ENCODE data around the gene RTRAF.

Gene RTRAF

GRCh38 chr14:51993285-51993920 lies 4.1 kb downstream of the RTRAF start:
- DNase-seq (ENCODE audit: low spot score) = no peak

DNA sequence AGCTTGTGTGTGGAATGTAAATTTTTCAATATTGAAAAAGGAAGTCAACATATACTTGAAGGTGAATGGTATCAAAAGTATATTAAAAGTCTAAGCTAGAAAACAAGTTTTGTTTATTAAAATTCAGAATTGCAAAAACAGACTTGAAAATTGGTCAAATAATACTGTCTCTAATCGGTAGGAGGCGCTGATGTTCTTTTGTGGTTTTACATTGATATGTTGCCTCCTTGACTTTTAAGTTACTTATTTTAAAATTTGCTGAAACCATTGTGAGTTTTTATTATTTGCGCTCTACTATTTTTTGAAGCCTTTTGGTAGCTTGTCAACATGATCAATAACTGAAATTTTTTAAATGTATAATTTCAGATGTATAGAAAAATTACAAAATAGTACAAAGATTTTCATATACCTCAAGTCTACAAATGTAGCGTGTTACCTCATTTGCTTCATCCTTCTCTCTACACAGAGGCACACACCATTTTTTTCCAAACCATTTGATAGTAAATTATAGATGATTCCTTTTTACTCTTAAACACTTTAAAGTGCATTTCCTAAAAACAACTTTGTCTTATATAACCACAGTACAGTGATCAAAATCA lies 6.9 kb downstream of the RTRAF start:
- peak; percentile 51 for DNase-seq (ENCODE audit: low spot score)

- DNase-seq (ENCODE audit: low spot score) = no peak
Measured at GRCh38 chr14:51998348-51998747, 9.0 kb downstream of the RTRAF start.

DNA sequence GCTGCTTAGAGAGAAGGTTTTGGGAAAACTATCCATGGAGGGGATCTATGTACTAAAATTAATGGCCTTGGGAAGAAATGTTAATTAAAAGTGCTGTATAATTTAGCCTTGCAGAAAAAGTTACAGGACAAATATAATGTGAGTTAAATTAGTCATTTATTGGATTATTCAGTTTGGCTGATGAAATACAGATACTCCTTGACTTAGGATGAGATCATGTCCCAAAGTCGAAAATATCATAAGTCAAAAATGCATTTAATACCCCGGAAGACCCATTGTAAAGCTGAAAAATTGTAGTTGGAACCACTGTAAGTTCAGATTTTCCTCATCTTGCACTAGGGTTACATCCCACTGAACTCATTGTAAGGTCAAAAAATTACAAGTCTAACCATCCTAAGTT lies 9.7 kb downstream of the RTRAF start:
- DNase-seq (ENCODE audit: low spot score) = no peak

GRCh38 chr14:52000019-52000582 lies 10.8 kb downstream of the RTRAF start:
- no peak for DNase-seq (ENCODE audit: low spot score)

GRCh38 chr14:52000696-52001095 lies 11.3 kb downstream of the RTRAF start:
- no peak for DNase-seq (ENCODE audit: low spot score)

- DNase-seq (ENCODE audit: low spot score) = no peak
Measured at GRCh38 chr14:52002542-52002941, 13.2 kb downstream of the RTRAF start.

GRCh38 chr14:52003324-52003723 lies 14.0 kb downstream of the RTRAF start:
- no peak for DNase-seq (ENCODE audit: low spot score)

DNA sequence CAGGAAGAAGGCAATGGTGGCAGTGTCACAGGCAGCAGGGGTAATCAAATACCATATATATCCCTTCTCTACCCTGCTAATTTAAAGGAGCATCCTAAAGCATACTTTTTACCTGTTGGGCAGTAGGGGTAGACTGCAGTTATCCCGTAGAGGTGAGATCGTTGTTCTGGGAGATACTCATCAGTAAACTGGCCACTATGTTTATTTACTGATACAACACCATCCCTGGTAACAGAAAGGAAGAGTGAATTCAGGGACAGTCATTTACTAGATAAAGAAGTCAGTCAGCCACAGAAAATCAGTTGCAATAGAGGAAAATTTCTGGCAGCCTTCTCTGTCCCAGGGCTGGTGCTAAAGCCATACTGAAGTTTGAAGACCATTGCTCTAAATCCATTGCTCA lies 16.3 kb downstream of the RTRAF start:
- DNase-seq (ENCODE audit: low spot score) = no peak

DNA sequence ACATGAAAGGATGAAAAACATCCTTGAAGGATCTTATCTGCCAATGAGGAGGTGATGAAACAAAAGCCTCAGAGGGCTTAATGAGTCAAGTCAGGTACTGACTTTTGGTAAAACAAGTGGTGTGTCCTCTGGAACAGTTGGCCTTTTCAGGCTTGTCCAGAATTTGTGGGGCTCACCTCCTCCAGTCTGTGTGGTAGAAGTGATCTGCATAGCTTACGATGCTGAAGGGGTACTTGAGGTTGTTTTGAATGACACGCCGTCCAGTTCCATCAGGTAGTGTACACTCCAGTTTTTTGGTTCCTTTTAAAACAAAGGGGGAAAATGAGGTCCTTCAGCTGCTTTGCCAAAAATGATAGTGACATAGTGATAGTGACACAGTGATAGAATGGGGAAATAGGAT lies 17.0 kb downstream of the RTRAF start:
- no peak for DNase-seq (ENCODE audit: low spot score)

- DNase-seq (ENCODE audit: low spot score) = no peak
Measured at GRCh38 chr14:52007211-52007610, 17.9 kb downstream of the RTRAF start.

DNA sequence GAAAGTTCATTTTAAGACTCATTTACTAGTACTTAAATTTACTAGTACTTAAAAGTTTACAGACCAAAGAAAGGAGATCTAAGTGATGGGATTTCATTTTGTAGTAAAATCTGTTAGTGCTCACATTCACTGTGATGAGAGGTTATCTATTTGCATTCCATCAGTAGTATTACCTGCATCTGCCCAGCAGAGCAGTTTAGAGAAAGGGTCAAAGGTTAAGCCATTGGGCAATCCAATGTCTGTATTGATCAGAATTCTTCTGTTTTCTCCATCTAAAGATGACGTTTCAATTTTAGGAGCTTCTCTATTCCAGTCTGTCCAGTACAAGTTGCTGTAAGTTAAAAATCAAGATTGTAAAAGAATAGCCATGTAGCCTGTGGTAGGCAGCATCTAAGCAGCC lies 18.3 kb downstream of the RTRAF start:
- no peak for DNase-seq (ENCODE audit: low spot score)

- DNase-seq (ENCODE audit: low spot score) = no peak
Measured at GRCh38 chr14:52008136-52008535, 18.8 kb downstream of the RTRAF start.

DNA sequence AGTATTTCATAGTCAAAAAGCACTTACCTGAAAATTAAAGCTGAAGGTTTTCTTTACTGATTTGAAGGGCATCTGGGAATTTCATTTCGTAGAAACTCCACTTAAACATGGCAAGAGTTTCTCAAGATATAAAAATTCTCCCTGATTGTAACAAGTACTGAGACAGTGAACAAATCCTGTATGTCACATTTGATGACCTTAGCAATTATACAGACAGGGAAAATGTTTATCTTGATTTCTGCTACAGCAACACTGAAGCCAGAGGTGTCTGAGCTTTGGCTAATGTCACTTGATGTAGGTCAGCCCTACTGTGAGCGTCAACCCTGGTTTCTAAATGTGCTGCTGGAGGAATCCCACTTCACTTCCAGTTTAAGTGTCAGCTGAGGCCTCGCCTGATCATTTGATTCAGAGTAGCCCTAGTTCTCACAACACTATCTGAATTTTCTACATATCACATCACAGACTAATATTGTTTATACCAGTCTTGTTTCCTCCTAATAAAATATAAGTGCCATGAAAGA lies 20.9 kb downstream of the RTRAF start:
- DNase-seq (ENCODE audit: low spot score) = no peak

DNA sequence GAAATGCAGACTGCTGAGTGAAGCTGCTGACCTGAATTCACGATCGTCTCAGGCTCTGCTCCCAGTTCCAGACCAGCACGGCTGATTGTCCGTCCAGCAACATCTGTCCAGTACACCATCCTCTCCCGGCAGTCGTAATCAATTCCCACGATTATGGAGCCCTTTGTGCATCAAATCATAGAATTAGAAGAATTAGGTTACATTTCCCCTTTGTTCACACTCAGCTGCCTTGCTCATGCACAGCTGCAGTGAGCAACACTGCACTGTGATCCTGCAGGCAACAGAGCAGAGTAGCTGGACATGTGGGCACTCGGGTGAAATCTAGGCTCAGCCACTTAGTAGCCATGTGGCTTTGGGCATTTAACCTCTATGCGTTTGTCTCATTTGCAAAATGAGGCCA lies 22.2 kb downstream of the RTRAF start:
- DNase-seq (ENCODE audit: low spot score) = peak; percentile 73

GRCh38 chr14:52012635-52013034 lies 23.3 kb downstream of the RTRAF start:
- no peak for DNase-seq (ENCODE audit: low spot score)

DNA sequence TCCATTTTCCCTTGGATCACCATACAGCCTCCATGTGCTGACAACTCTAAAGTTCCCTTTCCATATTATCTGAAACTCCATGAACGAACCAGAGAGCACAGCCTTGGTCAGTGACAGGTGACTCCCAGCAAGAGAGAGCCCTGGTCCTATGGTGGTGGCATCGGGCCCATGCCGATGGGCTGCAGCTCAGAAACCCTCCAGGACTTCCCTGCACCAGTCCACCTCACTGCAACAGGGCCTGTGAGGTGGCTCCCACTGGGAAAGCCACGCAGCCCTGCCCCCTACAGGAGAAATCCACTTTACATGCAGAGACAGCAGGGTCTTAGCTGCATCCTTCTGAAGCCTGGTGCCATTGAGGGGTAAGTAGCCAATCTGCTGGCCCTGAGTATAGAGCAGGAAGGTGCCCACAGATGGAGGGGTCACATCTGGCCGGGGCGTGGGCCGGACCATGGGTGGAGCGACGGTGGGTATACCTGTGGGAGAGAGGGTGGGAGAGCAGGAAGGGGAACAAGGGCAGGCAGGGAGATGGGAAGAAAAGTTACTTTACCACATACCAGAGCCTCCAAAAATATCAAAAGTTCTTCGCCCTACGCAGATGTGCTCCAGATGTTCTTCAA lies 24.7 kb downstream of the RTRAF start:
- DNase-seq (ENCODE audit: low spot score) = no peak

DNA sequence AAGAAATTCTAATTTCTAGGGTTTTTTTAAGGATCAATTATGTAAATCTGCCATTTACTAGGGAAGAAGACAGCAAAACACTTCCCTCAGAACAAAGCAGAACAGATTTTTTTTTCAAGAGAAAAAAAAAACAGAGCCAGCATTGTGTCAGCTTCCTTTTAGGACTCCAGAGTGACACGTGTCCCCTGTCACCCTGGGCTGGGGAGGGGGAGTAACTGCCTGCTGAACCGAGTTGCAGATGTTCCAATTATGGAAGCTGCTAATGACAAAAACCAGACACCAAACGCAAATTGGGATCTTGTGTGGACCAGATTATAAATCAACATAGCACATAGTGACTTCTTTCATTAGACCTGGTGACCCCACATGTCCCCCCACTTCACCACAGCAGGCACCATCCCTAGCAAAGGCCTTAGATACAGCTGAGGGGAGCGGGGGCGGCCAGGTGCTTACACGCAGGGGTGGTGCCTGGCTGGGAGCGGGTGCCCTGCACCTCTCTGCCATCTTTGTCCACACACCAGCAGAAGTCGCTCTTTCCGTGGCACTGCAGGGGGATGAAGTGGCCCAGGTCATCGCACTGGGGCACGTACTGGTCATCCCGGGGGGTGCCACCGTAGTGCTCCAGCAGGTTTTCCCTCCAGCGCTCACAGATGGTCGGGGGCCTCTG lies 25.4 kb downstream of the RTRAF start:
- peak; percentile 92 for DNase-seq (ENCODE audit: low spot score)

DNA sequence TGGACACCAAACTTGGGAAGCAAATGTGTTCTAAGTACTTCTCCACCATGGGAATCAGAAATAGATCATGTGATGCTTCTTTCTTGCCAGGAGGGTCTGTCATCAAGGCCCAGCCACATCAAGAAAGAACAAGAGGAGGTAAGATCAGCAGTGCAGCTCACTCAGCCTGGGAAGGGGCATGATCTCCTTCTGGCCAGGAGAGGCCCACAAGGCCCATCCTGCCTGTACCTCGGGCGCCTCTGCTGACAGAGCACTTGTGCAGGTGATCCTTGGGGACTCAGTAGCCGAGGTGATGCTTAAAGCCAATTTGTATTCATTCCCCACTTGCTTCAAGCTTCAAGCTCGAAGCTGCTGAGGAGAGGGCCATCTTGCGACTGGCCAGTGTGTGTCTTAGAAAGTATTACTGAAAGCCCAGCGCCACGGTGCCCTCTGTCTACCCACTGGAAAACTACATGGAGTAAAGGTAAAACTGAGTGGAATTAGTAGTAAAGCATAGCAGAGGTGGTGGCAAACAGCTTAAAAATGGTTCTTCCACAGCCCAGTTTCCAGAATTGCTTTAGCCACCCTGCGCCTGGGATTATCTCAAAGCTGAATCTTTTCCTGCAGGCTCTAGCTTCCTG lies 26.2 kb downstream of the RTRAF start:
- DNase-seq (ENCODE audit: low spot score) = peak; percentile 85

DNA sequence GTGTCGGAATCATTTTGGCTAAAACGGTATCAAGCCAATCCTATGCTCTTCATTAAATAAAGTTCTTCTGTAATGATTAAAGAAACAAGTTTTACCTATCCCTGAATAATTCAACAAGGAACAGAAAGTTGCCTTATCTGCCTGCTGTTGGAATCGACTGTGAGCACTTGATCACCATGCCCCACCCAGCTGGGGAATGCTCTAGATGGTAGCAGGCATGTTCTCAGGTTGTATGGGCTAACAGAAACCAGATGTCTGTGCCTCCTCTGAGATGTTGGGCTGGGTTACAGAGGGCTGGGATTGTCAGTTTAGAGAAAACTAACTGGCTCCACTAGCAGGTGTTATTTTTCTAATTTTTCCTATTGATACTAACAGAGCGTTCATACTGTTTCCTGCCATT lies 28.9 kb downstream of the RTRAF start:
- no peak for DNase-seq (ENCODE audit: low spot score)

DNA sequence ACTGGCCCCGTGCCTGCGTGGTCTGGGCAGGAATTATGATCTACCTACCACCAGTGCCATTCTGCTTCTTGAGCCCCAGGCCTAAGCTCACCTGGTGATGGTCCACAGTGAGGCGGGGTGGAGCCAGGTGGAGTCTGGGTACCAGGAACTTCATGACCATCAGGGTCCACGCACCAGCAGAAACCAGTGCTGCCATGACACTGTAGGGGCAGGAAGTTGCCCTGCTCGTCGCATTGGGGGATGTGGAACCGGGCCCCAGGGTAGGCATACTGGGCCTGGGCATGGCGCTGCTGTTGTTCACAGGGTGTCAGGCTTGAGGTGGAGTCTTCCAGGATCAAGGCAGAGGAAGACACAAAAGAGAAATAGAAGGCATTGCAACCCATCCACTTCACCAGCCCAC lies 29.6 kb downstream of the RTRAF start:
- no peak for DNase-seq (ENCODE audit: low spot score)

DNA sequence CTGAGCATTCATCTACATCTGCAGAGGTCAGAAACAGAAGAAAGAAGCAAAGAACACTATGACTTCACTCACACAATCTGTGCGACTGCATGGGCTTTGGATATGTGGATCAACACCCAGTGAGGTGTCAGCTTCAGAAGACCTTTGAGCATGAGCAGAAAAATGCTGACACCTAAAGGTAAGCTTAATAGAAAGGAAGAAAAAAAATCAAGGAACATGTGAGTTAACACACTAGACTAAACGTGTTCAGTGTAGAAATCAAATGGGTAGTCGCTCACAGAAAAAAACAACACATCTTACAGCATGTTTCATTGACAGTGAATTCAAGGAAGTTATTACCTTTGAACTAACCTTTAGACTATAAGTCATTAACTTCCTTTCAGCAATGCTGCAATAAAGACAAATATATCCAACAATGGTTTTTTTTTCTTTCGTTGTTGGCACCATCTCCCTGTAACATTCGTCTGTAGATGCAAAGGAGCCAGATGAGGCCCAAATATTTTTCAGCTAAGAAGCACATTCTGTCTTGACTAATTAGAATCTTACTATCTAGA lies 30.9 kb downstream of the RTRAF start:
- no peak for DNase-seq (ENCODE audit: low spot score)
